GM18520 (cell line): ENCODE results near the gene PSMD7.
A peak's percentile ranks its signal among the peaks of the same experiment; 100 is the strongest.
"Not testable (repeated sequence)": the region's sequence is repeated elsewhere in the genome, so short reads cannot be mapped to it uniquely, and the experiment has no call there.

Source experiments
- ATAC-seq: cut with Tn5 transposase; IDR thresholded peaks from one replicate; pipeline ENCODE4 v1.9.1; 2021; ENCODE audit not compliant: unreplicated experiment

PSMD7 gene

DNA sequence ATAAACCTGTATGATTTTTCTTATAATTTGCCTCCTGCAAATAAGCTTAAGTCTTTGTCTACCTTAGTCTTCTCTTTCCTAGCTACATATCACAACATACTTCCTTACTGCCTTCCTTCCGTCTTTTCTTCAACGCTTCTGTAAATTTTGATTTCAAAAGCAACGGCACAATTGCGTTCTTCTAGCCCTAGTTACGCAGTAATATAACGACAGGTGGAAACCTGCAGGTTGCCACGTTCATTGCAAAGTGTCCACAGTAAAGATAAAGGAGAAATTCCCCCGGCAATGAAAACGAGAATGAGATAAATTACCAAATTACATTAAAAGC is 546 bp upstream of the PSMD7 start:
- ATAC-seq: peak; percentile 3

DNA sequence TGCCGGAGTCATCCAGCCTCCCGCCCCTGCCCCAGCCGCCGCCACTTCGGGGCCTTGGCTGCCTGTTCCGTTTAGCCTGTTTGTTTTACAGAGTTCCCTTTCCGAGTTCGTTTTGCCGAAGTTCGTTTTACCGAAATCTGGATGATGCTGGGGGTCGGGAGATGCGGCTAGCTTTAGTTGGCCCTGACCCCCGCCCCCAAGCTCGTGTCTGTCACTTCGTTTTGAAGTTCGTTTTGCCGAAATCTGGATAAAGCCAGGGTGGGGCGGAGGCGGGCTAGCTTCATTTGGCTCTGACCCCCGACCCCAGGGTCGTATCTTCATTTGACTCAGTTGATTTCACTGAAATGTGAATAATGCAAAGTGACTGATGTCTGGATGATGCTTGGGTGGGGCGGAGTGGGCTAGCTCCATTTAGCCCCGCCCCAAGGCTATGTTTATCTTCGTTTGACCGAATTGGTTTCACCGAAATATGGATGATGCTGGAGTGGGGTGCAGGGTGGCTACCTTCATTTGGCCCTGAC is 591 bp downstream of the PSMD7 start:
- no peak for ATAC-seq

GRCh38 chr16:74298104-74298503 is 1.5 kb downstream of the PSMD7 start:
- no peak for ATAC-seq

DNA sequence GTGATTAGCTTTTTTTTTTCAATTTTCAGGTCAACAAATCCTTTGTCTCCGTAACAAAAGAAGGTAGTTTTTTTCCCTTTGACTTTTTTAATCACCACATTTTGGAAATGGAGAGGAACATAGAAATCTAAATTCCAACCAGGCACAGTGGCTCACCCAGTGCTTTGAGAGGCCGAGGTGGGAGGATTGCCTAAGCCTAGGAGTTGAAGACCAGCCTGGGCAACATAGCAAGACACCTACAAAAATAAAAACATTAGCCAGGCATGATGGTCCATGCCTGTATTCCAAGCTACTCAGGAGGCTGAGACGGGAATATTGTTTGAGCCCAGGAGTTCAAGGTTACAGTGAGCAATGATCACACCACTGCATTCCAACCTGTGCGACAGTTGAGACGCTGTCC is 5.7 kb downstream of the PSMD7 start:
- ATAC-seq: no peak

GRCh38 chr16:74304164-74304834 is 7.7 kb downstream of the PSMD7 start:
- ATAC-seq: no peak

GRCh38 chr16:74304835-74305176 is 8.2 kb downstream of the PSMD7 start:
- no peak for ATAC-seq

DNA sequence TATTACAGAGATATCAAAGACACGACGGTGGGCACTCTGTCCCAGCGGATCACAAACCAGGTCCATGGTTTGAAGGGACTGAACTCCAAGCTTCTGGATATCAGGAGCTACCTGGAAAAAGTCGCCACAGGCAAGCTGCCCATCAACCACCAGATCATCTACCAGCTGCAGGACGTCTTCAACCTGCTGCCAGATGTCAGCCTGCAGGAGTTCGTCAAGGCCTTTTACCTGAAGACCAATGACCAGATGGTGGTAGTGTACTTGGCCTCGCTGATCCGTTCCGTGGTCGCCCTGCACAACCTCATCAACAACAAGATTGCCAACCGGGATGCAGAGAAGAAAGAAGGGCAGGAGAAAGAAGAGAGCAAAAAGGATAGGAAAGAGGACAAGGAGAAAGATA is 8.7 kb downstream of the PSMD7 start:
- no peak for ATAC-seq

DNA sequence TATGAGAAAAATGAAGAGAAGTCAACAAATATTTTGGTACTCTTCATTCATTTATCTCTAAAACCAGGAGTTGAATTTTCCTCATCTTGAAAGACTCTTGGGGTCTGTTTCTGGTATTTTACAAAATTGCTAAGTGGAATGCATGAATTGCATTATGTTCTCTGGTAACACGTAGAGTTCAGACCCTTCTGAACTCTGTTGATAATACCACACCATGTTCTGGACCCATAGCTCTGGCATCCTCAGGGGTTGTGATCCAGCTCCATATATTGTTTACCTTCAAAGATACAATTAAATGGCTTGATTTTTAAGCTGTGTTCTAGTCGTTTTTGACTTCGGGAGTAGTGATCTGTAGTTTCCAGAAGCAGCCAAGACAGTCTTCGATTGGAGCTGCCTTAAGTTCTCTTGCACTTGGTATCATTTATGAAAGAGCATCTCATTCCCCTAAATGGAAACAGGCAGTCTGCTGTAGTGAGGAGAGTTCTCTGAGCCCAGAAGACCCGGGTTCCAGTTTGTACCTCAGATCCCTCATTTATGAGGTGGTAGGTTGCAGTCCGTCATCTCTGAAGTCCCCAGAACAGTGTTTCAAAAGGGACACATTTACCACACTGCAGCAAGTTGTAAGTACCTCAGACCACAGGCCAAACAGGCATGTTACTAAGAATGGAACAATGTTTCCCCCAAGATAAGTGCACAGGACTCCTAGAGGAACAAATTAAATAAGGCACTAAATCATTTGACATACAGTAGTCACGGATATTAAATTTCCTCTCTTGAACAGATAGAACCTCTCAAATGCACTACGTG is 9.6 kb downstream of the PSMD7 start:
- no peak for ATAC-seq

DNA sequence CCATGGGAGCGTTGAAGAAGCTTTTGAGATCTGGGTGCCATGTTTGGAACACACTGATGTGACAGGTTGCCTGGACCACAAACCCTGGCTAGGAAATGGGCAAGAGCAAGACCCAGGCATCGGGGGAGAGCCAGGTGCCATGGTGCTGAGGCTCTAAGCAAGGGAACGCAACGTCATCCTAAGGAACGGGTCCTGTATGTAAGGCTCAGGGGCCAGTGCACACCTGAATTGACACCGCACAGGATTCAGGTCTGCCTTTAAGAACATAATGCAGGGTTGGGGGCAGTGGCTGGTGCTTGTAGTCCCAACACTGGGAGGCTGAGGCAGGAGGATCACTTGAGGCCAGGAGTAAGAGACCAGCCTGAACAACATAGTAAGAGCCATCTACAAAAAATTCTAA is 10.8 kb downstream of the PSMD7 start:
- no peak for ATAC-seq

DNA sequence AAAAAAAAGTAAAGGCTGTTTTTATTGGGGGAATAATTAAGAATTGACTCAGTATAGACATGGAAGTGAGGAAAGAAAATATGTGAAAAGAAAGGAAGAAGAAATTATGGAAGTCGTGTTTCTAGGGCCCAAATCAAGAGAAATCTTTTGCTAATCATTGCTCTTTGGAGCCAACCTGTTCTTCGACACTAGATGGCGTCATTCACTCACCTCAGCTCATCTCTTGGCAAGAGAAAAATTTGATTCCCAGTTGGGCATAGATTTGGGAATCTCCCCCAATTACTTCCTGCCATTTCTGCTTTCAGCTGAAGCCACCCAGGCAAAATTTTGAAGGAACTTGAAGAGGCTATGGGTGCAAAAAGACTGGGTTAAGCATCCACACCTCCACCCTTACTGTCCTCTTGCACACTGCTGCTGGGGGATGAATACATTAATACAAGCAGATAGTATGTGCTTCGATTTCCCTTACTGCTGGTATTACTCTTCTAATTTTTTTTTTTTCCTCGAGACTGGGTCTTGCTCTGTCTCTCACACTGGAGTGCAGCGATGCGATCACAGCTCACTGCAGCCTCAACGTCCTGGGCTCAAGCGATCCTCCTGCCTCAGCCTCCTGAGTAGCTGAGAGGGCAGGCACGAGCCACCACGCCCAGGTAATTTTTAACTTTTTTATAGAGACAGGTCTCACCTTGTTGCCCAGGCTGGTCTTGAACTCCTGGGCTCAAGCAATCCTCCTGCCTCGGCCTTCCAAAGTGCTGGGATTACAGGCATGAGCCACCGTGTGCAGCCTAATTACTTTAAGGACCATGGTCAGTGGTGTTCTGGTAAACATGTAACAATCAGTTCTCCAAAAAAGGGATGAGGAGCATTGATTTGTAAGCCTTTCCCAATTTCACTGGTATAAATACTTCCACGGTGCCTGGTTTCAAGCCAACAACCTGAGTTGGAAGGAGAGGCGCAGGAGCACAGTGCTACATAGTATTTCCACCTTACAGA is 13.5 kb downstream of the PSMD7 start:
- ATAC-seq: no peak

DNA sequence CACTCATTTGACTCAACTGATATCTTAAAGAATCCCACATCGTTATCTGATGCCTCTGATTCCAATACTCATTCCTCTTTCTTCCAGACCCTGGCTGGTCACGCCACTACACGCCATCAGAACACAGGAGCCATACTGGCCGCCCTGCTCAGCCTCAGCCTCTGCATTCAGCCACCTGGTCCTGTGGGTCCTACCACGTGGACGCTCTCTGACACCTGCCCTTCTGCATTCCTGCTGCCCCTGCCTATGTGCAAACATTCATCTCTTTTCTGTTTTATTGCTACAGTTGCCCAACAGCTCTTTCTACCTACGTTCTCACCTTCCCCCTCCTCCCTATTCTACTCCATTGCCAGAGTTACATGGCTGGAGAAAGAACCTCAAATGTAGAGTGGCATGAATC is 18.4 kb downstream of the PSMD7 start:
- no peak for ATAC-seq

- ATAC-seq: no peak
These were observed 24.1 kb downstream of the PSMD7 start for GRCh38 chr16:74320707-74321106.

- no peak for ATAC-seq
These were observed 24.7 kb downstream of the PSMD7 start for GRCh38 chr16:74321356-74321755.

- ATAC-seq: no peak
These were observed 25.7 kb downstream of the PSMD7 start for GRCh38 chr16:74322301-74322710.

DNA sequence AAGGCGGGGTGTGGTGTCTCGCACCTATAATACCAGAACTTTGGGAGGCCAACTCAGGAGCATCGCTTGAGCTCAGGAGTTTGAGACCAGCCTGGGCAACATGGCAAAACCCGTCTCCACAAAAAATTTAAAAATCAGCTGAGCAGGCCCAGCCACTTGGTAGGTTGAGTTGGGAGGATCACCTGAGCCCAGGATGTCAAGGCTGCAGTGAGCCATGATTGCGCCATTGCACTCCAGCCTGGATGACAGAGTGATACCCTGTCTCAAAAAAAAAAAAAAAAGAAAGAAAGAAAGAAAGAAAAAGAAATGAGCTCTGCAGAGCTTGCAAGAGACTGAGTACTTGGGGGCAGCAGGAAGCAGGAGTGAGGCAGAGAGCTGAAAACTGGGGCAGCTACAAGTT is 28.2 kb downstream of the PSMD7 start:
- not testable (repeated sequence) for ATAC-seq

- ATAC-seq: no peak
These were observed 29.0 kb downstream of the PSMD7 start for GRCh38 chr16:74325641-74326040.

DNA sequence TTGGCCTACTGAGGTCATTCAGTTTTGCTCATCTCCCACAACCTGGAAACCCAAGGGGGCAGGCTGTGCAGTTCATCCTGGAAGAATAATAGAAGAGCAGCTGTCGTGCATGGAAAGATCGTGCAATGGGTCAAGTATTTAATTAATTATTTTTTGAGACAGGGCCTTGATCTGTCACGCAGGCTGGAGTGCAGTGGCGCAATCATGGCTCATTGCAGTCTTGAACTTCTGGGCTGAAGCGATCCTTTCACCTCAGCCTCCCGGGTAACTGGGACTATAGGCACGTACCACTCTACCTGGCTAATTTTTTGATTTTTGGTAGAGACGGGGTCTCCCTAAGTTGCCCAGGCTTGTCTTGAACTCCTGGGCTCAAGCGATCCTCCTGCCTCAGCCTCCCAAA is 31.7 kb downstream of the PSMD7 start:
- ATAC-seq: not testable (repeated sequence)

DNA sequence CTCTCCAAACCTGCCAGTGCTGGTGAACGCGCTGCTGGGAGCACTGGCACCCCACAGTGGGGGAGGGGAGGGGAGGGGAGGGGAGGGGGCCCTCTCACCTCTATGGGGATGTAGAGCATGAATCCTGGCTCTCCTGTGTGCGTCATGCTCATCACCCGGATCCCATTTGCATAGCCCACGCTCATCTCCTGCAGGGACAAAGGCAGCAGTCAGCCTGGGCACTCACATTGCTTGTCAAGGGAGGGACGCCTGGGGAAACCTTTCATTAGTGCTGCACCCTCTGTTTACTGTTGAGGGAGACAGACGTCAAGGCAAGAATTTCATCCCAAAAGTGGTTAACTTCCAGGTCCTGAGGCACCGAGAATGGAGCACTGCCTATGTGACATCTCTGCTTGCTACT is 35.9 kb downstream of the PSMD7 start:
- not testable (repeated sequence) for ATAC-seq

DNA sequence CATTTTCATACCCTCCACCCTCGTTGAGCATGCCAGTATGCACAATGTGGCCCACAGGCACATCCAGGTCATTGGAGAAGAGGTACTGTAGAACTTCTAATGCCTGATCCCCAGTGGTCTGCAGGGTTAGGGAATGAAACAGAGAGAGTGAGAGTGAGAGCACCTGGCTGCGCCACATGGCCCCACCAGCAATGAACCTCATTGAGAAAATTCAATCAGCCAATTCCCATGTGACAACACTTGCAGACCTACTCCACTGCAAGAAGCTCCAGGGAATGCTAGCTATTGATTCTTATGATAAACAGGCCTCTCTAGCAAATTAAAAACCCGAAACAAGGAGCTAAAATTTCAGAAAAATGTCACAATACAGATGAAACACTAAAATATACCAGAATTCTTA is 40.9 kb downstream of the PSMD7 start:
- not testable (repeated sequence) for ATAC-seq

- not testable (repeated sequence) for ATAC-seq
These were observed 42.6 kb downstream of the PSMD7 start for GRCh38 chr16:74339226-74339625.

- not testable (repeated sequence) for ATAC-seq
These were observed 56.4 kb downstream of the PSMD7 start for GRCh38 chr16:74353038-74353437.
